ENCODE data around the gene PEX11G. TPM values are rescaled to one million over a fixed set of nuclear protein-coding genes. Genes with fewer than 3 reads are reported as not detected.

The PEX11G gene
- total RNA-seq, 1 experiment from 2014 or later: 2.8 TPM

GRCh38 chr19:7502552-7502951, 13.7 kb upstream of the PEX11G start:
- H3K9ac ChIP-seq (ENCODE audit: extremely low read depth, insufficient read length, low read length): no peak overlapping the region
- no peak overlapping the region for H2BK15ac ChIP-seq (ENCODE audit: low read depth, low read length)
- H4K20me1 ChIP-seq (ENCODE audit: control insufficient read depth, insufficient read depth, insufficient read length): no peaks in the 10 kb centered on the region
- Mint-ChIP-seq H3K4me3 (no peak overlapping the region), H3K27ac (no peak overlapping the region), H3K9me3 (peaks cover 0 to 3% of the 10 kb centered on the region in 2 experiments; a peak in 1 of 5 replicates), H3K27me3 (ENCODE audit: low read depth) (peaks cover 64% of the 10 kb centered on the region), H3K36me3 (ENCODE audit: insufficient read depth in 1 of 3, low read depth in 3 of 3) (no peaks in the 10 kb centered on the region), H3K4me1 (peaks cover 11 to 20% of the 10 kb centered on the region in 2 experiments)
- H3K4ac ChIP-seq (ENCODE audit: low read depth, low read length): no peak overlapping the region
- no peaks in the 10 kb centered on the region for H3K79me1 ChIP-seq (ENCODE audit: insufficient read depth, low read depth, low read length, poor library complexity, severe bottlenecking)
- no peak for TF ChIP-seq CTCF (conservative IDR thresholded peaks at IDR 0.05)
- H3K56ac ChIP-seq (ENCODE audit: insufficient read length, low read depth, low read length): no peak overlapping the region
- no peak overlapping the region for H3K18ac ChIP-seq (ENCODE audit: insufficient read length, low read depth, low read length)
- no peak overlapping the region for H2AFZ ChIP-seq (ENCODE audit: low read length)
- no peak for DNase-seq
- H3K14ac ChIP-seq (ENCODE audit: insufficient read depth, low read length): no peak overlapping the region
- no peak overlapping the region for H2BK120ac ChIP-seq (ENCODE audit: low read depth, low read length, poor library complexity, severe bottlenecking)
- no peak overlapping the region for H4K91ac ChIP-seq (ENCODE audit: insufficient read length, low read depth, low read length)
- H3K4me1 ChIP-seq (ENCODE audit: insufficient read depth, low read length): no peaks in the 10 kb centered on the region; the same call in 1 of the 2 replicates
- H3K27me3 ChIP-seq (ENCODE audit: insufficient read depth, low read length): peaks cover 3% of the 10 kb centered on the region; the same call in 1 of the 2 replicates
- no peak overlapping the region for H3K4me2 ChIP-seq (ENCODE audit: insufficient read depth, insufficient read length, low read length)
- no peak overlapping the region for H2BK12ac ChIP-seq (ENCODE audit: insufficient read length, low read depth, low read length)
- H3T11ph ChIP-seq (ENCODE audit: low read length): no peak overlapping the region
- no peak overlapping the region for H2AK5ac ChIP-seq (ENCODE audit: insufficient read length, low read length)
- H3K23me2 ChIP-seq (ENCODE audit: insufficient read length, low read depth, low read length, poor library complexity, severe bottlenecking): peaks cover 10% of the 10 kb centered on the region
- no peak overlapping the region for H3K23ac ChIP-seq (ENCODE audit: insufficient read length, low read depth, low read length)
- H4K8ac ChIP-seq (replicated peaks; ENCODE audit: insufficient read length, low read depth, low read length): no peak overlapping the region
- H2BK20ac ChIP-seq (ENCODE audit: low read depth, low read length, poor library complexity, severe bottlenecking): no peak overlapping the region
- H2BK5ac ChIP-seq (ENCODE audit: insufficient read length, low read length): no peak overlapping the region
- H3K9me3 ChIP-seq (ENCODE audit: control insufficient read depth, low read depth, low read length): no peaks in the 10 kb centered on the region
- no peak overlapping the region for H4K5ac ChIP-seq (ENCODE audit: insufficient read length, low read depth, low read length)
- no peak overlapping the region for H3K27ac ChIP-seq (ENCODE audit: insufficient read length, low read depth, low read length)
- no CpG with 5 or more reads among the region's 2 CpGs for WGBS (ENCODE audit: extremely low coverage, insufficient read length, low lambda C conversion rate)
- no peaks in the 10 kb centered on the region for H3K79me2 ChIP-seq (ENCODE audit: insufficient read depth, low read length)

Data from H9 (cell line).